ENCODE results near the gene RBP7.
A peak's percentile ranks its signal among the peaks of the same experiment; 100 is the strongest.

The RBP7 gene

GRCh38 chr1:9996624-9997582 lies at the start of gene RBP7:
RBP7 (plus strand) TSS chr1:9997228; CDS start chr1:9997259, 31 bp downstream.
- no peak for TF ChIP-seq CTCF (conservative IDR thresholded peaks at IDR 0.05; ENCODE audit: low read length)
- peak within 1 kb of the TSS; percentile 22; the same call in 1 of the 2 replicates for H3K4me3 ChIP-seq (ENCODE audit: low read length)
- no peak for DNase-seq (ENCODE audit: low read depth)

- no peak for TF ChIP-seq CTCF (conservative IDR thresholded peaks at IDR 0.05; ENCODE audit: low read length)
- no peak for DNase-seq (ENCODE audit: low read depth)
- H3K4me3 ChIP-seq (ENCODE audit: low read length) = no peak overlapping the region
Observed at GRCh38 chr1:9957726-9958125, 39.3 kb upstream of the RBP7 start.

GRCh38 chr1:9960011-9960410 lies 37.0 kb upstream of the RBP7 start:
- DNase-seq (ENCODE audit: low read depth) = no peak
- H3K4me3 ChIP-seq (ENCODE audit: low read length) = no peak overlapping the region
- TF ChIP-seq CTCF (conservative IDR thresholded peaks at IDR 0.05; ENCODE audit: low read length) = no peak

GRCh38 chr1:9960706-9961562 lies 36.1 kb upstream of the RBP7 start:
- no peak for DNase-seq (ENCODE audit: low read depth)
- no peak overlapping the region for H3K4me3 ChIP-seq (ENCODE audit: low read length)
- no peak for TF ChIP-seq CTCF (conservative IDR thresholded peaks at IDR 0.05; ENCODE audit: low read length)

GRCh38 chr1:9984253-9984652 lies 12.8 kb upstream of the RBP7 start:
- H3K4me3 ChIP-seq (ENCODE audit: low read length) = no peak overlapping the region
- no peak for DNase-seq (ENCODE audit: low read depth)
- TF ChIP-seq CTCF (conservative IDR thresholded peaks at IDR 0.05; ENCODE audit: low read length) = no peak

- no peak for DNase-seq (ENCODE audit: low read depth)
- no peak overlapping the region for H3K4me3 ChIP-seq (ENCODE audit: low read length)
- TF ChIP-seq CTCF (conservative IDR thresholded peaks at IDR 0.05; ENCODE audit: low read length) = no peak
Observed at GRCh38 chr1:9985001-9985400, 12.0 kb upstream of the RBP7 start.
